OCI-LY1 (cell line): ENCODE data around the gene TMEM45A.

Experiments
- EZH2 ChIP-seq: fragments of 200-600 bp; sonication (generic), shearing (Covaris generic); IDR thresholded peaks from 2 replicates; pipeline ENCODE4 v1.8.0; 2017; ENCODE audit warnings: borderline replicate concordance, mixed run types, mild to moderate bottlenecking, antibody characterized with exemption, low read length, moderate library complexity, mixed read lengths
- TF ChIP-seq, protein P1 (sequence below): fragments of 200-600 bp; sonication (generic), shearing (Covaris generic); IDR thresholded peaks from 2 replicates; pipeline ENCODE4 v1.5.1; 2017; ENCODE audit warnings: mild to moderate bottlenecking, antibody characterized with exemption, low read length, moderate library complexity, mixed read lengths

- TF ChIP-seq, protein P1, sequence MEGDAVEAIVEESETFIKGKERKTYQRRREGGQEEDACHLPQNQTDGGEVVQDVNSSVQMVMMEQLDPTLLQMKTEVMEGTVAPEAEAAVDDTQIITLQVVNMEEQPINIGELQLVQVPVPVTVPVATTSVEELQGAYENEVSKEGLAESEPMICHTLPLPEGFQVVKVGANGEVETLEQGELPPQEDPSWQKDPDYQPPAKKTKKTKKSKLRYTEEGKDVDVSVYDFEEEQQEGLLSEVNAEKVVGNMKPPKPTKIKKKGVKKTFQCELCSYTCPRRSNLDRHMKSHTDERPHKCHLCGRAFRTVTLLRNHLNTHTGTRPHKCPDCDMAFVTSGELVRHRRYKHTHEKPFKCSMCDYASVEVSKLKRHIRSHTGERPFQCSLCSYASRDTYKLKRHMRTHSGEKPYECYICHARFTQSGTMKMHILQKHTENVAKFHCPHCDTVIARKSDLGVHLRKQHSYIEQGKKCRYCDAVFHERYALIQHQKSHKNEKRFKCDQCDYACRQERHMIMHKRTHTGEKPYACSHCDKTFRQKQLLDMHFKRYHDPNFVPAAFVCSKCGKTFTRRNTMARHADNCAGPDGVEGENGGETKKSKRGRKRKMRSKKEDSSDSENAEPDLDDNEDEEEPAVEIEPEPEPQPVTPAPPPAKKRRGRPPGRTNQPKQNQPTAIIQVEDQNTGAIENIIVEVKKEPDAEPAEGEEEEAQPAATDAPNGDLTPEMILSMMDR = no peak
- no peak for TF ChIP-seq EZH2
Measured at GRCh38 chr3:100499651-100500050, 7.2 kb downstream of the TMEM45A start.
